SK-N-MC (cell line): Measurements from ENCODE around the gene CATSPERZ.

Experiments
- EZH2 ChIP-seq: fragments of 200-600 bp; sonication (generic); IDR thresholded peaks from one replicate; pipeline ENCODE4 v1.6.1; 2017; ENCODE audit warnings: antibody characterized with exemption
- POLR2AphosphoS5 ChIP-seq: IDR thresholded peaks from 2 replicates; pipeline ENCODE4 v1.6.1; 2012; ENCODE audit warnings: mild to moderate bottlenecking, low read depth, low read length, borderline replicate concordance

DNA sequence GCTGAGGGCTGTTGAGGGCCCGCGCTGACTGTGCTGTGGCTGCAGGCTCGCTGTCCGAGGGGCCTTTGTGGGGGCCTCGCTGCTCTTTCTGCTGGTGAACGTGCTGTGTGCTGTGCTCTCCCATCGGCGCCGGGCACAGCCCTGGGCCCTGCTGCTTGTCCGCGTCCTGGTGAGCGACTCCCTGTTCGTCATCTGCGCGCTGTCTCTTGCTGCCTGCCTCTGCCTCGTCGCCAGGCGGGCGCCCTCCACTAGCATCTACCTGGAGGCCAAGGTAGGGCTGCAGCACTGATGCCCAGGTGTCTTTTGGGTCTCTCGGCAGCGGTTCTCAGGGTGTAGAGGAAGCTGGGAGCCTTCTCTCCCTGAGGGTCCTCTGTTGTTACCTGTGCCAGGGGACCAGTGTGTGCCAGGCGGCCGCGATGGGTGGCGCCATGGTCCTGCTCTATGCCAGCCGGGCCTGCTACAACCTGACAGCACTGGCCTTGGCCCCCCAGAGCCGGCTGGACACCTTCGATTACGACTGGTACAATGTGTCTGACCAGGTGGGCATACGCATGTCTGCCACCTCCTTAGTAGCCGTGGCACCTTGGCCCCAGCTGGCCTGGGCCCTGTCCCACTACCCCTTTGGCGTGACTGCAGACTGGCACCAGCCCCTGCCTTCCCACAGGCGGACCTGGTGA lies 12.3 kb upstream of the CATSPERZ start:
- TF ChIP-seq POLR2AphosphoS5 (no peak), EZH2 (no peak)
